CD4-positive, alpha-beta T cell treated with Interleukin-4 for 4 hours (primary cell): ENCODE data around the gene IGSF11.
"Not testable (repeated sequence)": the region's sequence is repeated elsewhere in the genome, so short reads cannot be mapped to it uniquely, and the experiment has no call there.

ENCODE experiments used
- DNase-seq: peaks from one replicate; pipeline ENCODE4 v3.0.0-alpha.2; 2020

The IGSF11 gene

GRCh38 chr3:119034256-119035013 lies at the start of gene IGSF11:
TSS of gene IGSF11 (minus strand) at chr3:119034846. CDS start at chr3:119034582, 264 bp downstream.
- peak; percentile 17 for DNase-seq

GRCh38 chr3:119080364-119080763 lies 45.7 kb upstream of the IGSF11 start:
- no peak for DNase-seq

GRCh38 chr3:119073258-119074001 lies 38.8 kb upstream of the IGSF11 start:
- no peak for DNase-seq

- DNase-seq, result not testable (repeated sequence)
These were observed 37.8 kb upstream of the IGSF11 start for GRCh38 chr3:119072451-119072850.

- no peak for DNase-seq
These were observed 35.1 kb upstream of the IGSF11 start for GRCh38 chr3:119069725-119070124.

- no peak for DNase-seq
These were observed 28.8 kb upstream of the IGSF11 start for GRCh38 chr3:119063471-119063870.

- DNase-seq, result no peak
These were observed 28.2 kb upstream of the IGSF11 start for GRCh38 chr3:119062892-119063291.

- no peak for DNase-seq
These were observed 9.9 kb upstream of the IGSF11 start for GRCh38 chr3:119044593-119044992.

GRCh38 chr3:119042162-119042561 lies 7.5 kb upstream of the IGSF11 start:
- no peak for DNase-seq

- DNase-seq, result no peak
These were observed 334 bp upstream of the IGSF11 start for GRCh38 chr3:119035014-119035346.

- DNase-seq, result no peak
These were observed 1.0 kb downstream of the IGSF11 start for GRCh38 chr3:119033393-119034255.

GRCh38 chr3:119025171-119025795 lies 9.4 kb downstream of the IGSF11 start:
- no peak for DNase-seq

GRCh38 chr3:119019767-119020518 lies 14.7 kb downstream of the IGSF11 start:
- no peak for DNase-seq

GRCh38 chr3:119018690-119019463 lies 15.8 kb downstream of the IGSF11 start:
- no peak for DNase-seq

- DNase-seq, result no peak
These were observed 18.7 kb downstream of the IGSF11 start for GRCh38 chr3:119015942-119016341.

- no peak for DNase-seq
These were observed 20.7 kb downstream of the IGSF11 start for GRCh38 chr3:119013951-119014350.

GRCh38 chr3:119011528-119011927 lies 23.1 kb downstream of the IGSF11 start:
- no peak for DNase-seq

GRCh38 chr3:118997190-118997589 lies 37.5 kb downstream of the IGSF11 start:
- no peak for DNase-seq

GRCh38 chr3:118991775-118992174 lies 42.9 kb downstream of the IGSF11 start:
- no peak for DNase-seq

GRCh38 chr3:118990823-118991560 lies 43.7 kb downstream of the IGSF11 start:
- no peak for DNase-seq
